ENCODE measurements around the gene PEX3.

PEX3 gene

DNA sequence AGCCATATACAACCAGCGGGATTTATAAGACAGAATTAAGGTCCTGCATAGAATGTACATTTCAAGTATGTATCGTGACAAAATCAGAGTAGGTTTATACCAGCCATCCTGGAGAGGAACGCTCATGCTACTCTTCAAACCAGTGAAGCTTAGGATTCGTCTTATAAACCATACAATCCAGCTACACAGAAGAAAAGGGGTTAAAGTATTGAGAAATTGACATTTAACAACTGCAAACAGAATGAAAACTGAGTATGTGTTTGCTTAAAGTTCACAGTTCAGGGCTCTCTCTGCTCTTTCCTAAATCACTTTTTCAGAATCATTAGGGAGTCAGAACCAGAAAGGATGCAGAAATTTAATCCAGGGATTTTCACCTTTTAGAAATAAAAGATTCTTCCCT is 18.0 kb upstream of the PEX3 start:
- no peak overlapping the region for H3K4me2 ChIP-seq (ENCODE audit: insufficient read depth, low read length)
- no peak overlapping the region for H3K9ac ChIP-seq (ENCODE audit: low read depth, low read length)
- TF ChIP-seq, protein P1, sequence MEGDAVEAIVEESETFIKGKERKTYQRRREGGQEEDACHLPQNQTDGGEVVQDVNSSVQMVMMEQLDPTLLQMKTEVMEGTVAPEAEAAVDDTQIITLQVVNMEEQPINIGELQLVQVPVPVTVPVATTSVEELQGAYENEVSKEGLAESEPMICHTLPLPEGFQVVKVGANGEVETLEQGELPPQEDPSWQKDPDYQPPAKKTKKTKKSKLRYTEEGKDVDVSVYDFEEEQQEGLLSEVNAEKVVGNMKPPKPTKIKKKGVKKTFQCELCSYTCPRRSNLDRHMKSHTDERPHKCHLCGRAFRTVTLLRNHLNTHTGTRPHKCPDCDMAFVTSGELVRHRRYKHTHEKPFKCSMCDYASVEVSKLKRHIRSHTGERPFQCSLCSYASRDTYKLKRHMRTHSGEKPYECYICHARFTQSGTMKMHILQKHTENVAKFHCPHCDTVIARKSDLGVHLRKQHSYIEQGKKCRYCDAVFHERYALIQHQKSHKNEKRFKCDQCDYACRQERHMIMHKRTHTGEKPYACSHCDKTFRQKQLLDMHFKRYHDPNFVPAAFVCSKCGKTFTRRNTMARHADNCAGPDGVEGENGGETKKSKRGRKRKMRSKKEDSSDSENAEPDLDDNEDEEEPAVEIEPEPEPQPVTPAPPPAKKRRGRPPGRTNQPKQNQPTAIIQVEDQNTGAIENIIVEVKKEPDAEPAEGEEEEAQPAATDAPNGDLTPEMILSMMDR (IDR thresholded peaks at IDR 0.05; ENCODE audit: borderline replicate concordance, extremely low read depth, low read length, poor library complexity, severe bottlenecking), result no peak
- TF ChIP-seq EZH2 (IDR thresholded peaks at IDR 0.05; ENCODE audit: borderline replicate concordance, low read depth, low read length, severe bottlenecking), result no peak
- H3K79me2 ChIP-seq (ENCODE audit: insufficient read depth, low read length), result no peaks in the 10 kb centered on the region
- ATAC-seq (ENCODE audit: insufficient read depth, low read depth) (no peak), DNase-seq (no peak)
- peaks cover 45% of the 10 kb centered on the region for H3K36me3 ChIP-seq (ENCODE audit: insufficient read depth, low read length)
- no peaks in the 10 kb centered on the region for H3K4me1 ChIP-seq (ENCODE audit: insufficient read depth, low read length)
- no peak overlapping the region for H3K27ac ChIP-seq (ENCODE audit: low read length)
- no peak overlapping the region for H2AFZ ChIP-seq (ENCODE audit: low read depth, low read length)
- H3K4me3 ChIP-seq (ENCODE audit: low read depth in 1 of 2, low read length in 2 of 2), result no peak overlapping the region
- H4K20me1 ChIP-seq (ENCODE audit: insufficient read depth, low read length), result no peaks in the 10 kb centered on the region
- H3K9me3 ChIP-seq (ENCODE audit: insufficient read depth, low read length, severe bottlenecking), result no peaks in the 10 kb centered on the region
- H3K27me3 ChIP-seq (ENCODE audit: insufficient read depth, low read length, poor library complexity), result no peaks in the 10 kb centered on the region

DNA sequence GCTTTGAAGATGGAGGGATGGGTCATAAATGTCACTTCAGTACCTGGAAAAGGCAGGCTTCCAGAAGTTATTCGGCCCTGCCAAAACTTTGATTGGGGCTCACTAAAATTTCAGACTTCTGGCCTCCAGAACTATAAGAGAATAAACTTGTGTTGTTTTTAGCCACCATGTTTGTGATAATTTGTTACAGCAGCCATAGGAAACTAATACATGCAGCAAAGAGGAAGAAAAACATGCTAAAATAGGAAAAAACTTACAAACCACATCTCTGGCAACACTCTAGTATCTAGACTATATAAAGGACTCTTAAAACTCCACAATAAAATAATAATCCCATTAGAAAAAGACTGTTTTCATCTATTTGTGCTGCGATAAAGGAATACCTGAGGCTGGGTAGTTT is 9.6 kb upstream of the PEX3 start:
- DNase-seq, result no peak
- no peak for ATAC-seq (ENCODE audit: insufficient read depth, low read depth)
- no peak overlapping the region for H2AFZ ChIP-seq (ENCODE audit: low read depth, low read length)
- no peak overlapping the region for H3K4me2 ChIP-seq (ENCODE audit: insufficient read depth, low read length)
- no peaks in the 10 kb centered on the region for H4K20me1 ChIP-seq (ENCODE audit: insufficient read depth, low read length)
- peaks cover 7% of the 10 kb centered on the region for H3K79me2 ChIP-seq (ENCODE audit: insufficient read depth, low read length)
- no peak overlapping the region for H3K9ac ChIP-seq (ENCODE audit: low read depth, low read length)
- TF ChIP-seq, protein P1 (IDR thresholded peaks at IDR 0.05; ENCODE audit: borderline replicate concordance, extremely low read depth, low read length, poor library complexity, severe bottlenecking), result no peak
- no peak for TF ChIP-seq EZH2 (IDR thresholded peaks at IDR 0.05; ENCODE audit: borderline replicate concordance, low read depth, low read length, severe bottlenecking)
- H3K36me3 ChIP-seq (ENCODE audit: insufficient read depth, low read length), result peaks cover 37% of the 10 kb centered on the region
- H3K27me3 ChIP-seq (ENCODE audit: insufficient read depth, low read length, poor library complexity), result no peaks in the 10 kb centered on the region
- H3K9me3 ChIP-seq (ENCODE audit: insufficient read depth, low read length, severe bottlenecking), result no peaks in the 10 kb centered on the region
- H3K4me3 ChIP-seq (ENCODE audit: low read depth in 1 of 2, low read length in 2 of 2), result no peak overlapping the region
- H3K27ac ChIP-seq (ENCODE audit: low read length), result no peak overlapping the region
- no peaks in the 10 kb centered on the region for H3K4me1 ChIP-seq (ENCODE audit: insufficient read depth, low read length)

DNA sequence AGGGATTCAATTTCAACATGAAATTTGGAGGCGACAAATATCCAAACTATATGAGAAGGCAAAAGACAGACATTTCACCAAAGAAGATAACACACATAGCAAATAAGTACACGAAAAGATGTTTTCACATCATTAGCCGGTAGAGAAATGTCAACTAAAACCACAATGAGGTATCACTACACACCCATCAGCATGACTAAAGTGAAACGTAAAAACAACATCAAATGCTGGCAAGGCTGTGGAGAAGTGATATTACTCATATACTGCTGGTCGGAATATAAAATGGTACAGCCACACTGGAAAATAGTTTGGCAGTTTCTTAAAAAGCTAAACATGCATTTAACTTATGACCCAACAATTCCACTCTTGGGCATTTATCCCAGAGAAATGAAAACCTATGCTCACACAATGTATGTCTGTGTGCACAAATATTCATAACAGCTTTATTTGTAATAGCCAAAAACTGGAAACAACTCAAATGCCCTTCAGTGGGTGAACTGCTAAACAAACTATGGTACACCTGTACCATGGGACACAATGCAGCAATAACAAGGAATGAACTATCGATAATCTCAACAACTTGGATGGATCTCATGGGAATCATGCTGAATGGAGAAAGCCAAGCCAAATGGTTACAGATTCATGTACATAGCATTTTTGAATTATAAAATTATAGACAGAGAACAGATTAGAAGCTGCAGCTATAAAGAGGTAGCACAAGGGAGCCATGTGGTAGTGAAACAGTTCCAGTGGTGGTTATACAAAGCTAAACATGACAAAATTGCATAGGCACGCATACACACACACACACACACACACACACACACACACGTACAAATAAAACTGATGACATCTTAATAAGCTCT is 8.7 kb upstream of the PEX3 start:
- Histone ChIP-seq H3K27ac (ENCODE audit: low read length) (no peak overlapping the region), H3K4me3 (ENCODE audit: low read depth in 1 of 2, low read length in 2 of 2) (no peak overlapping the region), H4K20me1 (ENCODE audit: insufficient read depth, low read length) (no peaks in the 10 kb centered on the region), H3K4me1 (ENCODE audit: insufficient read depth, low read length) (no peaks in the 10 kb centered on the region), H3K9ac (ENCODE audit: low read depth, low read length) (no peak overlapping the region), H3K4me2 (ENCODE audit: insufficient read depth, low read length) (no peak overlapping the region), H3K79me2 (ENCODE audit: insufficient read depth, low read length) (peaks cover 11% of the 10 kb centered on the region), H3K9me3 (ENCODE audit: insufficient read depth, low read length, severe bottlenecking) (no peaks in the 10 kb centered on the region), H3K36me3 (ENCODE audit: insufficient read depth, low read length) (peaks cover 31% of the 10 kb centered on the region; the same call in 1 of the 2 replicates), H2AFZ (ENCODE audit: low read depth, low read length) (no peak overlapping the region), H3K27me3 (ENCODE audit: insufficient read depth, low read length, poor library complexity) (no peaks in the 10 kb centered on the region)
- no peak for TF ChIP-seq EZH2 (IDR thresholded peaks at IDR 0.05; ENCODE audit: borderline replicate concordance, low read depth, low read length, severe bottlenecking)
- TF ChIP-seq, protein P1 (IDR thresholded peaks at IDR 0.05; ENCODE audit: borderline replicate concordance, extremely low read depth, low read length, poor library complexity, severe bottlenecking), result no peak
- DNase-seq, result no peak
- no peak for ATAC-seq (ENCODE audit: insufficient read depth, low read depth)

Measured in DND-41 (cell line).